HepG2 (cell line): ENCODE results near the gene MAGI1. TPM values are rescaled to one million over a fixed set of nuclear protein-coding genes. Genes with fewer than 3 reads are reported as not detected.

Source experiments
- ATAC-seq: fragments of 200-7000 bp; cut with Tn5 transposase; 3 replicates; pipeline ENCODE4 v1.9.1; 2020; ENCODE audit warnings: mild to moderate bottlenecking, moderate library complexity
- BruUV-seq: library from RNA; stranded (reverse); fragments of 400-500 nt; replicated peaks from 2 replicates; lab custom pipeline; 2021; lab: Mats Ljungman, UMichigan
- CTCF ChIA-PET: fragments of 300-600 bp; formaldehyde crosslinking; extraction: SDS; loops from one replicate; lab custom pipeline; 2021; ENCODE audit warnings: low total read pairs, inconsistent platforms, low intra/inter-chr PET ratio; lab: Yijun Ruan, JAX
- POLR2A ChIA-PET: fragments of 350-600 bp; sonication (Branson Sonifier 250); formaldehyde crosslinking; loops from one replicate; lab custom pipeline; 2020; ENCODE audit warnings: antibody characterized with exemption, inconsistent platforms; lab: Yijun Ruan, JAX
- DNase-seq: peaks from one replicate; pipeline ENCODE4 v3.0.0-alpha.2; 2015; ENCODE audit warnings: low spot score
- FAIRE-seq: peaks from 3 replicates; lab custom pipeline; 2011; peaks lifted over from hg19 to GRCh38; lab: Jason Lieb, UNC
- H2AFZ ChIP-seq: one replicate; pipeline ENCODE4 v1.6.1; 2011; ENCODE audit warnings: low read length, inconsistent platforms
- H3K27ac ChIP-seq: fragments of 300-600 bp; 3 replicates; pipeline ENCODE4 v1.8.0; 2011; ENCODE audit warnings: mixed run types, mild to moderate bottlenecking, mixed read lengths, low read length, inconsistent platforms; ENCODE audit not compliant: insufficient read depth; ENCODE audit errors: extremely low read length
- H3K27me3 ChIP-seq, 2 experiments: fragments of 200-600 bp in 1 of 2; 2 replicates in 1 of 2; 3 replicates in 1 of 2; pipeline versions ENCODE4 v1.6.0 to v1.8.0; 2011; ENCODE audit warnings: low read length in 2 of 2, mild to moderate bottlenecking in 2 of 2, moderate library complexity in 2 of 2, inconsistent platforms in 1 of 2; ENCODE audit not compliant: insufficient read depth in 2 of 2, control insufficient read depth in 1 of 2
- H3K36me3 ChIP-seq, 2 experiments: fragments of 200-600 bp in 1 of 2; replicated peaks in 1 of 2; 2 replicates in 1 of 2; 3 replicates in 1 of 2; pipeline versions ENCODE4 v1.5.1 to v1.8.0; 2011; ENCODE audit warnings: low read length in 2 of 2, inconsistent platforms in 1 of 2; ENCODE audit not compliant: insufficient read depth in 2 of 2, control insufficient read depth in 1 of 2
- H3K4me1 ChIP-seq: 2 replicates; pipeline ENCODE4 v1.5.1; 2012; ENCODE audit warnings: low read length, inconsistent platforms; ENCODE audit not compliant: insufficient read depth
- H3K4me2 ChIP-seq: 2 replicates; pipeline ENCODE4 v1.6.0; 2011; ENCODE audit warnings: low read depth, low read length, inconsistent platforms
- H3K4me3 ChIP-seq, 3 experiments: fragments of 200-600 bp in 1 of 3; sonication (generic), shearing (Covaris generic) in 1 of 3; replicated peaks in 1 of 3; 2 replicates each; pipeline ENCODE4 v1.5.1; 2011 to 2016; ENCODE audit warnings: low read length in 3 of 3, inconsistent platforms in 2 of 3, low read depth in 2 of 3, mild to moderate bottlenecking in 2 of 3, control low read depth in 1 of 3, mixed read lengths in 1 of 3; ENCODE audit not compliant: insufficient read depth in 1 of 3
- H3K79me2 ChIP-seq: one replicate; pipeline ENCODE4 v1.6.1; 2011; ENCODE audit warnings: low read length, inconsistent platforms; ENCODE audit not compliant: insufficient read depth
- H3K9ac ChIP-seq: 2 replicates; pipeline ENCODE4 v1.6.0; 2011; ENCODE audit warnings: mild to moderate bottlenecking, low read depth, low read length, inconsistent platforms; ENCODE audit not compliant: insufficient read depth
- H3K9me3 ChIP-seq: 2 replicates; pipeline ENCODE4 v1.5.1; 2012; ENCODE audit warnings: mild to moderate bottlenecking, low read length
- H4K20me1 ChIP-seq: 2 replicates; pipeline ENCODE4 v1.6.0; 2011; ENCODE audit warnings: inconsistent platforms, mild to moderate bottlenecking, low read length, moderate library complexity; ENCODE audit not compliant: insufficient read depth
- CREM ChIP-seq, 2 experiments: sonication (generic) in 1 of 2; formaldehyde crosslinking in 1 of 2; IDR thresholded peaks; 2 replicates each; pipeline versions ENCODE4 v1.4.0 to v1.6.1; 2016 to 2020; ENCODE audit warnings: antibody characterized with exemption in 1 of 2, mild to moderate bottlenecking in 1 of 2, missing genetic modification reagents in 1 of 2
- DRAP1 ChIP-seq: IDR thresholded peaks from 2 replicates; pipeline ENCODE4 v1.6.1; 2016; ENCODE audit warnings: missing genetic modification reagents, missing compliant biosample characterization
- E2F5 ChIP-seq: sonication (generic); formaldehyde crosslinking; conservative IDR thresholded peaks from 2 replicates; pipeline ENCODE4 v1.4.0; 2020; ENCODE audit warnings: missing genetic modification reagents
- ELF1 ChIP-seq: sonication (generic); formaldehyde crosslinking; IDR thresholded peaks from 2 replicates; pipeline ENCODE4 v1.4.0; 2020; ENCODE audit warnings: missing genetic modification reagents
- FOSL1 ChIP-seq: sonication (generic); formaldehyde crosslinking; IDR thresholded peaks from 2 replicates; pipeline ENCODE4 v1.9.0; 2021; ENCODE audit warnings: missing genetic modification reagents, borderline replicate concordance
- FOXP1 ChIP-seq, 2 experiments: fragments of 450-650 bp in 1 of 2; IDR thresholded peaks; 2 replicates each; pipeline ENCODE4 v1.6.1; 2017 to 2018; ENCODE audit warnings: antibody characterized with exemption in 1 of 2
- GTF2F1 ChIP-seq: fragments of 150-350 bp; IDR thresholded peaks from 2 replicates; pipeline ENCODE4 v1.6.1; 2014; ENCODE audit warnings: low read length
- HOXA9 ChIP-seq: sonication (generic); formaldehyde crosslinking; IDR thresholded peaks from 2 replicates; pipeline ENCODE4 v1.8.1; 2022; ENCODE audit warnings: missing genetic modification reagents, mild to moderate bottlenecking, moderate library complexity, borderline replicate concordance
- MIXL1 ChIP-seq: IDR thresholded peaks from 2 replicates; pipeline ENCODE4 v1.6.1; 2016
- REL ChIP-seq: sonication (generic); formaldehyde crosslinking; conservative IDR thresholded peaks from 2 replicates; pipeline ENCODE4 v1.8.0; 2022; ENCODE audit warnings: mild to moderate bottlenecking, missing genetic modification reagents, moderate library complexity
- SAP130 ChIP-seq: IDR thresholded peaks from 2 replicates; pipeline ENCODE4 v1.6.1; 2016; ENCODE audit warnings: low read depth
- WIZ ChIP-seq: sonication (generic); formaldehyde crosslinking; IDR thresholded peaks from 2 replicates; pipeline ENCODE4 v1.5.1; 2020; ENCODE audit warnings: mild to moderate bottlenecking, missing genetic modification reagents
- ZNF263 ChIP-seq: sonication (generic); formaldehyde crosslinking; IDR thresholded peaks from 2 replicates; pipeline ENCODE4 v1.4.0; 2020; ENCODE audit warnings: missing genetic modification reagents
- ZNF563 ChIP-seq: sonication (generic); formaldehyde crosslinking; IDR thresholded peaks from 2 replicates; pipeline ENCODE4 v1.8.0; 2022; ENCODE audit warnings: mild to moderate bottlenecking, moderate library complexity, missing genetic modification reagents
- WGBS: methylation state at CpG from one replicate; pipeline ENCODE4 v1.1.6; 2017; ENCODE audit warnings: low lambda C conversion rate; 5-methylcytosine and 5-hydroxymethylcytosine counted together
- in situ Hi-C: cut with HindIII; loops from 2 replicates; pipeline ENCODE4 v1.10.0; 2017; ENCODE audit warnings: low pct_unique_long_range_greater_than_20kb; ENCODE audit not compliant: extremely low pct_ligation_motif_present
- intact Hi-C: fragments of 100-400 bp; cut with micrococcal nuclease; formaldehyde crosslinking; loops from one replicate; pipeline ENCODE4 v1.10.0; 2022; ENCODE audit not compliant: unreplicated experiment
- polyA plus RNA-seq, 8 experiments: library from polyadenylated mRNA; depleted of rRNA in 3 of 8; stranded (reverse) in 7 of 8; unstranded in 1 of 8; fragments of >200 nt; fragmentation: Illumina TruSeq in 4 of 8; extraction: Trizol in 4 of 8; gene quantifications; 2 replicates each; pipeline versions ENCODE4 v1.2.1 to v1.2.3, GENCODE V29; 2011 to 2016; ENCODE audit warnings: low read depth in 4 of 8, missing spikeins in 1 of 8, mixed read lengths in 1 of 8; ENCODE audit not compliant: insufficient read depth in 1 of 8
- total RNA-seq, 5 experiments: library from RNA; depleted of rRNA; stranded (reverse); fragments of >200 nt; fragmentation: Illumina TruSeq; extraction: Trizol; gene quantifications; 2 replicates each; pipeline ENCODE4 v1.2.3, GENCODE V29; 2016; ENCODE audit warnings: low read depth in 1 of 5
- TF ChIP-seq, protein P1 (sequence below): sonication (generic); formaldehyde crosslinking; IDR thresholded peaks from 2 replicates; pipeline ENCODE4 v1.8.1; 2022; ENCODE audit warnings: mild to moderate bottlenecking, missing genetic modification reagents
- TF ChIP-seq, protein P2 (sequence below): sonication (generic); formaldehyde crosslinking; IDR thresholded peaks from 2 replicates; pipeline ENCODE4 v1.5.1; 2020; ENCODE audit warnings: mild to moderate bottlenecking, missing genetic modification reagents, borderline replicate concordance

The MAGI1 gene
- total and polyA plus RNA-seq, 2 of the 13 experiments (the other 11 are each of a cell fraction or from before 2014, with no cell fraction given): 22.2 to 26.0 TPM

DNA sequence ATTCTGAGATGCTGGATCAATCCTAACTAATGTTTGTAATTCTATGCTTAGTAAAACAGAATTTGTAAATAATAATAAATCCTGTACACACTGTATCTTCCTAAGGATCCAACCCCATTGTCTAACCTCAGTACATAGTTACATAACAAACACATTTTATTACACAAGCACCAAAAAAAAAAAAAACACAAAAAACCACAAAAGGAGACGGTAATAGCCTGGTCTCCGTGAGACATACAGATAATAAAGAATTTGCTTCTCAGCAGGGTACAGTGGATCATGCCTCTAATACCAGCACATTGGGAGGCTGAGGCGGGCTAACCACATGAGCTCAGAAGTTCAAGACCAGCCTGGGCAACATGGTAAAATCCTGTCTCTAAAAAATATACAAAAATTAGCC, 558.7 kb downstream of the MAGI1 start:
- no peak for DNase-seq
- Histone ChIP-seq H3K4me1 (no peaks in the 10 kb centered on the region), H3K9ac (no peak overlapping the region), H3K27me3 (no peaks in the 10 kb centered on the region), H3K36me3 (peaks cover 5 to 10% of the 10 kb centered on the region in 2 experiments; a peak in 2 of 5 replicates), H3K27ac (no peak overlapping the region), H3K9me3 (no peaks in the 10 kb centered on the region), H3K79me2 (no peaks in the 10 kb centered on the region), H2AFZ (no peak overlapping the region), H3K4me3 (no peak overlapping the region), H4K20me1 (peaks cover 11% of the 10 kb centered on the region), H3K4me2 (no peak overlapping the region)
- FAIRE-seq: no peak
- CTCF ChIA-PET: no interaction called here
- intact Hi-C loops (no loop called here), in situ Hi-C loops (no loop called here)
- POLR2A ChIA-PET: no interaction called here
- 97% methylated on average over 3 of the region's 3 CpGs for WGBS
- no peak for ATAC-seq
- BruUV-seq: no TSS peak
- TF ChIP-seq, protein P1, sequence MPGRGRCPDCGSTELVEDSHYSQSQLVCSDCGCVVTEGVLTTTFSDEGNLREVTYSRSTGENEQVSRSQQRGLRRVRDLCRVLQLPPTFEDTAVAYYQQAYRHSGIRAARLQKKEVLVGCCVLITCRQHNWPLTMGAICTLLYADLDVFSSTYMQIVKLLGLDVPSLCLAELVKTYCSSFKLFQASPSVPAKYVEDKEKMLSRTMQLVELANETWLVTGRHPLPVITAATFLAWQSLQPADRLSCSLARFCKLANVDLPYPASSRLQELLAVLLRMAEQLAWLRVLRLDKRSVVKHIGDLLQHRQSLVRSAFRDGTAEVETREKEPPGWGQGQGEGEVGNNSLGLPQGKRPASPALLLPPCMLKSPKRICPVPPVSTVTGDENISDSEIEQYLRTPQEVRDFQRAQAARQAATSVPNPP (CRISPR knock-in tag): no peak
- TF ChIP-seq FOXP1 (IDR thresholded peaks at IDR 0.05): no peak
- TF ChIP-seq FOXP1 (CRISPR knock-in tag; IDR thresholded peaks at IDR 0.05): no peak
- TF ChIP-seq E2F5 (CRISPR knock-in tag): no peak
- no peak for TF ChIP-seq WIZ (CRISPR knock-in tag)
- no peak for TF ChIP-seq ZNF563 (CRISPR knock-in tag)
- TF ChIP-seq GTF2F1: no peak
- TF ChIP-seq DRAP1 (CRISPR knock-in tag): no peak
- no peak for TF ChIP-seq FOSL1 (CRISPR knock-in tag)
- no peak for TF ChIP-seq MIXL1 (CRISPR knock-in tag)
- TF ChIP-seq CREM (IDR thresholded peaks at IDR 0.05): no peak
- TF ChIP-seq CREM (CRISPR knock-in tag; IDR thresholded peaks at IDR 0.05): no peak
- no peak for TF ChIP-seq ELF1 (CRISPR knock-in tag)
- TF ChIP-seq REL (CRISPR knock-in tag): no peak
- TF ChIP-seq HOXA9 (CRISPR knock-in tag): no peak
- TF ChIP-seq, protein P2, sequence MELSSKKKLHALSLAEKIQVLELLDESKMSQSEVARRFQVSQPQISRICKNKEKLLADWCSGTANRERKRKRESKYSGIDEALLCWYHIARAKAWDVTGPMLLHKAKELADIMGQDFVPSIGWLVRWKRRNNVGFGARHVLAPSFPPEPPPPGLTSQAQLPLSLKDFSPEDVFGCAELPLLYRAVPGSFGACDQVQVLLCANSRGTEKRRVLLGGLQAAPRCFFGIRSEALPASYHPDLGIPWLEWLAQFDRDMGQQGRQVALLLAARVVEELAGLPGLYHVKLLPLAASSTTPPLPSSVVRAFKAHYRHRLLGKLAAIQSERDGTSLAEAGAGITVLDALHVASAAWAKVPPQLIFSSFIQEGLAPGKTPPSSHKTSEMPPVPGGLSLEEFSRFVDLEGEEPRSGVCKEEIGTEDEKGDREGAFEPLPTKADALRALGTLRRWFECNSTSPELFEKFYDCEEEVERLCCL (CRISPR knock-in tag): no peak
- no peak for TF ChIP-seq SAP130 (CRISPR knock-in tag)
- no peak for TF ChIP-seq ZNF263 (CRISPR knock-in tag)
